ENCODE data around the gene ARMH4.

Gene ARMH4

DNA sequence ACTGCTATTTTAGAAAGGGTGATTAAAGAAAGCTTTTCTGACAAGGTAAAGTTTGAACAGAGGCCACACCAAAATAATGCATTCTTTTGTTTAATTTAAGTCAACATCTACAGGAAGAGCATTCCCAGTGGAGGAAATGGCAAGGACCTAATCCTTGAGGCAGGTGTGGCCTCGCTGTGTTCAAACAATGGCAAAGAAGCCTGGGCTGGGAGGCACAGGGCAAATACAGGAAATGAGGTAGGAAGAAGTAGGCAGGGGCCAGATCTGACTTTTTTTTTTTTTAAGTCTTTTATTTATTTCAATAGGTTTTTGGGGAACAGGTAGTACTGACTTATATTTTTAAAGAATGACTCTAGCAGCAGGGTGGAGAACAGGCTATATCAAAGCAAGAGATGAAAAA lies 53.5 kb downstream of the ARMH4 start:
- DNase-seq = no peak

GRCh38 chr14:58096731-58097130 lies 55.3 kb downstream of the ARMH4 start:
- DNase-seq = no peak

DNA sequence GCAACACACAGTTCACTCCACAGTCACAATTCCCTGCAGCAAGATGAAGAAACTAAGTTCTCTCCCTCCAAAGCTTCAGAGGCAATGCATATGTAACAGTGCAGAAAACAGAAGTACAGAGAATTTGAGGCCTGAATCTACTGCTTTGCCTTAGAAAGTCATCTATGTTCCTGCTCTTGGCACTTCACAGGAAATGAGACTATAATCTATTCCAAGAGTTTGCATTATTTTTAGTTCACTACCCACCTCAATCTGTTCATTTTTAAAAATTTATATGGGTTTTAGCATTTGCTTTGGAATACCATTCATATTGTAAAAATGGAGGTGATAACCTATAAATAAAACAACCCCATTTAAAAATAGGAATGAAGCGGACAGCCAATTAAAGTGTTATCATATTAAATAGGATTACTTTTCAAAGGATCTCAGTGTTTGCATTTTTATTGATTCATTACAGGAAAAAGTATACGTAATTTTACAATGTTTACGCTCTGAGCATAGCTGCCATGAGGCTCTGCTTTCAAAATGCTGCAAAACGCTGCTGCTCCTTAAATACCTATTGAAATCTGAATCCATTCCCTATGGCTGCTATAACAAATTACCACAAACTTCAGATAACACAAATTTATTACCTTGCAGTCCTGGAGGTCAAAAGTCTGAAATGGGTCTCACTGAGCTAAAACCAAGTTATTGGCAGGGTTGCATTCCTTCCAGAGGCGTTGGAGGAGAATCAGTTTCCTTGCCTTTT lies 60.0 kb downstream of the ARMH4 start:
- DNase-seq = no peak

DNA sequence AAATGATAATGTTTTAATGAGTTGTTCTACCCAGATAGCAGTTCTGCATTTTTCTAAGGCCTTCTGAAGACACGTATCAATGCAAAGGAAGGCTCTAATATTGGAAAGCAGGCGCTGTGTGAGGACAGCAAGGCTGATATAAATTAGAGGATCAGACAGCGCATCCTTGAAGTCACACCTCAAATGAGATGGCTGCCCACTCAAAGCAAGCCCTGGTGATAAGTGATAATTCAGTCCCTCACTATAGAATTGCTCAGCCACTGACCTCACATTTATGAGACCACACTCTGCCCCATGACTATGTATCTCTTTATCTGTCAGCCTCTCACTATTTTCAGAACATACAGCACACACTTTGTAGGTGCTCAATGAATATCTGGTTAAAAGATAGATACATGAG lies 62.4 kb downstream of the ARMH4 start:
- no peak for DNase-seq

- DNase-seq = no peak
These were observed 63.1 kb downstream of the ARMH4 start for GRCh38 chr14:58088961-58089360.

GRCh38 chr14:58085877-58086276 lies 66.1 kb downstream of the ARMH4 start:
- DNase-seq = no peak

GRCh38 chr14:58082491-58083098 lies 69.4 kb downstream of the ARMH4 start:
- no peak for DNase-seq

- DNase-seq = no peak
These were observed 70.0 kb downstream of the ARMH4 start for GRCh38 chr14:58082011-58082410.

DNA sequence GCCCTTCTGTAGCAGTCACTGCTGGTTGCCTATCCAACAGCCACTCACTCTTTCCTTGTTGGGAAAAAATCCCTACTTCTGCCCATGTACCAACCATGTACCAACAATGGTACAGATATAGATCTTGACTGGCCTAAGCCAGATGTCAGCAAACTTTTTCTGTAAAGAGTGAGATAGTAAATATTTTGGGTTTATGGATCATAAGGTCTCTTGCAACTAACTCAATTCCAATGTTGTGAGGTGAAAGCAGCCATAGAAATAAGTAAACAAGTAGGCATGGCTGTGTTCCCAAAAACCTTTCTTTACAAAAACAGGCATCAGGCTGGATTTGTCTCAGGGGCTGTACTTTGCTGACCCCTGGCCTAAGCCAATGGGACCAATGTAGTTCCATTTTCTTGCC lies 73.5 kb downstream of the ARMH4 start:
- no peak for DNase-seq

DNA sequence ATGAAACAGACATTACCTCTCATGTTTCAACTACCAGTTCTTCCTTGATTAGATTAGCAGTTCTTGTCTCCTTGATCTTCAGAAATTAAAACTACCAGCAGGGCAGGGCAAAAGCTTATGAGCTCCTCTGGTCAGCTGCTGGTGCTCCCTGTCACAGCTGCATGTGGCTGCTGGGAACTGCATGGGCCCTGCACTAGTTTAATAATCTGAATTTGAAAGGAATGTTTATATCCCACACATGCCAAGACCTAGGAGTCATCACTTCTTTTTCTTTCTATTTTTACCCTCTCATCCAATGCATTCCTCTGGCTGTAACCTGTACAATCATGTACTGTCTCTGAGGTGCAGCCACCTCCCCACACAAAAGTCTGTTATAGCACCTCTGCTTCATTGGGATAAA lies 73.9 kb downstream of the ARMH4 start:
- DNase-seq = no peak

- DNase-seq = no peak
These were observed 74.4 kb downstream of the ARMH4 start for GRCh38 chr14:58077621-58078020.

DNA sequence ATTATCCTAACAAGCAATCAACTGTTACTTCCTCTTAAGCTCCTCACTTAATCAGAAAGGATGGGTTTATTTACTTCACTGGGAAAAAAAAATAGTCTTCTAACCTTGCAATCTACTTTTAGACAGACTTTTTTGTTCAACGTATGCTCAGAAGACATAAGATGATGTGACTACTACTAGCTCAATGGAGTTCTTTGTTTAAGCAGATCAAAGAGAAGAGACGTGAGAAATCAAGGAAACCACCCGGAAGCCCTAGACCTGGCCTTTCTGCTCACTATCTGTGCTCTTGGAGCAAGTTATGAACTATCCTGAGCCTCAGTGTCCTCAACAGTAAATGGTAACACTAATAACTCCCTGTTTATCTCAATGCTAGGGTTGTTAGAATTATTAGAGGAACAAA lies 78.5 kb downstream of the ARMH4 start:
- no peak for DNase-seq

GRCh38 chr14:58072288-58073071 lies 79.5 kb downstream of the ARMH4 start:
- no peak for DNase-seq

DNA sequence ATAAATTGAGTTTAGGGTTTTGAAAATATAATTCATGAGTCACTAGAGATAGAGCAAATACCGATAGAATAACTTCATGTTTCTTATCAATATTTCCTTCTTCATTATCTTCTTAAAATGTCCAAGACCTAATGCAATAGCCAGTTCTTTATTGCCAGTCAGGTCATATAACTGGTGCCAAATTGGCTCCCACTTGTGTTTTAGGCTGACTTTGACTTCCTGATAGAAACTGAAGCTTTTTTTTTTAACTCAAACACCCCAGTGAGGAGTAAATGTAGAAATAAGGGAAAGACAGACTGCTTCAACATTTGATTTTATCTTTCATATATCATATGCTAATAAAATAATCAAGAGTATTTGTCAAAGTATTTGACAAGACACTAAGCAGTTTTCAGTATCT lies 80.7 kb downstream of the ARMH4 start:
- no peak for DNase-seq

DNA sequence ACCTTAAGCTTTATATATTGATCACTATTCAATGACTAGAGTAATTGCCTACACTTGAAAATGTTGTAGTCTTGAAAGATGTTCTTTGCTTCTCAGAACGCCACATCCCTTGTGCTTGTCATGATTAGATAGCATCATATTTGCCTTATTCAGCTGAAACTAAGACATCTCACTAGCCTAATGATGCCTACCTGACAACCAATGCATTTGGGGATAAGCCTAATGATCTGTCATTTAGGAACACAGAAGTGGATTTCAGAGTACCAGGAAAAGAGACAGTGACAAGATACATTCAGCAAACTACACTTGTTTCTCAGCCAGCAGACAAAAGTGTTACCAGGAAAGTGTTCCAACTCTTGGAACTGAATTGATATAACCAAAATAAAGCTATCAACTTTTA lies 83.7 kb downstream of the ARMH4 start:
- no peak for DNase-seq

- no peak for DNase-seq
These were observed 85.9 kb downstream of the ARMH4 start for GRCh38 chr14:58066115-58066514.

- no peak for DNase-seq
These were observed 90.4 kb downstream of the ARMH4 start for GRCh38 chr14:58061581-58061980.

DNA sequence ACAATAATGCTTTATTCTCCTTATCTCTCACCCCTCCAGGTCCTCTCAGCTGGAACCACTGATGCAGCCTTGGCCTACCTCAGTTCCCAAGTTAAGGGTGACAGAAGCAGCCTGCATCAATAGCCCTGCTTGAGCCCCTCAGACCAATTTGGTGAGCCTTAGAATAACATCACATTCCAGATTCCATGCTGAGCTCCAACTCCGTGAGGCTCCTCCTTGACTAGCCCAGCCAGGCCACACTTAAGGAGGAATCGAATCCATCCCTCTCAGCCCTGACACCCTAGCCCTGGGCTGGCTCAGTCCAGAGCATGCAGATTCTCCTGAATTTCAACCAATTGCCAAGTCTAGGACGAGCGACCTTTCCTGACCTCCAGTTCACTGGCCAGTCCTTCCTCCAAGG lies 91.1 kb downstream of the ARMH4 start:
- DNase-seq = no peak

- DNase-seq = no peak
These were observed 91.9 kb downstream of the ARMH4 start for GRCh38 chr14:58060077-58060476.

- DNase-seq = no peak
These were observed 92.9 kb downstream of the ARMH4 start for GRCh38 chr14:58059126-58059525.

DNA sequence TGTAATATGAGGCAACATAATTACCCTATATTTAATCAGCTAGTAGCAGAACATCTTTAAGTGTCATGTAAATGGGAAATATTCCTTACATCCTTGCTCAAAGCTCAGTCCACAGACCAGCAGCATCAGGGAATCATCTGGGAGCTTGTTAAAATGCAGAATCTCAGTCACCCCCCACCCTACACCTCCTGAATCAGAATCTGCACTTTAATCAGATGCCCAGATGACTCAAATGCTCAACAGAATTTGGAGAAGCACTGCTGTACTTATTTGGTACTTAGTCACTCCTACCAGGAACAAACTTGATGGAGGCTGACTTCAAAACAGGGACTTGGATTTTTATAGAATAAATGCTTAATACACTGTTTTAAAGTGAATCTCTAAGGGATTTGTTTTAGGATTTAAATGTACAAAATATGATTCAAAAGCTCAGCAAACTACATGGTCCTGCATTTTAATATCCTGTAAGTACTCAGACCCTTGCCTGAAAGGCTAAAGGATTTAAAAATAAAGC lies 96.5 kb downstream of the ARMH4 start:
- no peak for DNase-seq

- DNase-seq = no peak
These were observed 97.9 kb downstream of the ARMH4 start for GRCh38 chr14:58054100-58054499.

DNA sequence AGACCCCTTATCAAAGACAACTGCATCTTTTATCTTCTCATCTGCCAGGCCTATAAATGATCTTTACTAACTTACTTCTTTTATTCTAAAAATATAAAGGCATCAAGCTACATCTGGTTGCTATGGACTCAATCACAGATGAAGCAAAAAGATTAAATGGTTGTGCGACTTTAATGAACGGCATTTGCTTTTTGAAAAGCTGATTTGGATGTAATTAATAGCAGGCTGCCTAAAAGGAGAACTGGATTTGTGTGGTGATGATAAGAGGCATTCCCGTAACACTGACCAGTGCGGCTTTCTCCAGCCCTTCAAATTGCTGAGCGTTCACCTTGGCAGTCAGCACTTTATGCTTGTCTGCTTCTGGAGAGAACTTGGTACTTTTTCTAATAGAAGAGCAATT lies 103.8 kb downstream of the ARMH4 start:
- DNase-seq = no peak

DNA sequence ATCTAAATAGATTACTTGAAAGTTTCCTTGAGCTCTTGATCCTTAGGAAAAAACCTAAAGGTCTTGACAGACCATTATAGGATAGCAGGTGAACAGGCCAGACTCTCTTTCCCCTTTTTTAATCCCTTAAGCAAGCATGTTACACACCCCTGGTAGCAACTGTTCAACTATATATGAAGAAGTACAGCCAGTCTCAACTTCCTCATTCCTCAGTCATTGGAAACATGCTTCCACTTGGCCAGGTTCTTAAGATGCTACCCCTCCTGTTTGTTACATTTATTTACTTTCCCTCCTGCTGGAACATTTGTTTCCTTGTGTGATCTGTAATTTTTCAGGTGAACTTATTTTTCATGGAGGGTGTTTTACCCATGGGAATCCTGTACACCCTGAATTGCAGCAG lies 124.1 kb downstream of the ARMH4 start:
- no peak for DNase-seq

All from activated effector memory CD4-positive, alpha-beta T cell treated with Interleukin-2 at 50 U/mL for 16 hours (primary cell).